Gastrocnemius medialis (tissue), 4 donors: ENCODE results near the gene METTL22. TPM values are rescaled to one million over a fixed set of nuclear protein-coding genes. Genes with fewer than 3 reads are reported as not detected.

Experiments
- ATAC-seq, 2 donors: fragments of 150-250 bp; one replicate each; pipeline ENCODE4 v1.9.1; 2016
- DNase-seq, 2 donors: peaks; one replicate each; pipeline ENCODE4 v3.0.0-alpha.2; 2019
- H3K27ac ChIP-seq, 4 donors: fragments of 200-600 bp; sonication (generic); 1 replicate in 1 of 4; 2 replicates in 3 of 4; pipeline ENCODE4 v1.5.1; 2016 to 2018; ENCODE audit warnings: mild to moderate bottlenecking in 2 of 4, moderate library complexity in 1 of 4
- H3K27me3 ChIP-seq, 3 donors: fragments of 200-600 bp; sonication (generic) in 2 of 3; 1 replicate in 1 of 3; 2 replicates in 2 of 3; pipeline versions ENCODE4 v1.5.1 to v1.6.0; 2016 to 2019; ENCODE audit warnings: mild to moderate bottlenecking in 1 of 3, moderate library complexity in 1 of 3
- H3K36me3 ChIP-seq, 2 donors: fragments of 200-600 bp; sonication (generic) in 1 of 2; one replicate each; pipeline ENCODE4 v1.5.1; 2017 to 2018
- H3K4me1 ChIP-seq, 2 donors: fragments of 200-600 bp; sonication (generic) in 1 of 2; one replicate each; pipeline ENCODE4 v1.5.1; 2016 to 2017; ENCODE audit warnings: mild to moderate bottlenecking in 2 of 2
- H3K4me3 ChIP-seq, 4 donors: fragments of 200-600 bp; sonication (generic) in 3 of 4; 1 replicate in 1 of 4; 2 replicates in 3 of 4; pipeline ENCODE4 v1.5.1; 2016 to 2019; ENCODE audit warnings: mild to moderate bottlenecking in 2 of 4
- H3K9me3 ChIP-seq, 3 donors: fragments of 200-600 bp; sonication (generic) in 2 of 3; 1 replicate in 1 of 3; 2 replicates in 2 of 3; pipeline ENCODE4 v1.5.1; 2016 to 2019
- POLR2A ChIP-seq, 2 donors: fragments of 450-650 bp; IDR thresholded peaks; one replicate each; pipeline ENCODE4 v1.6.1; 2017; ENCODE audit warnings: antibody characterized with exemption in 2 of 2, mild to moderate bottlenecking in 2 of 2, moderate library complexity in 2 of 2
- in situ Hi-C, 4 donors: fragments of 200-750 bp; cut with MboI; loops; one replicate each; pipeline versions ENCODE4 v1.15.0 to v1.8.0; 2017; ENCODE audit warnings: low sequenced_read_pairs in 4 of 4
- intact Hi-C: fragments of 100-400 bp; cut with DNase I; formaldehyde crosslinking; loops from one replicate; pipeline ENCODE4 v1.15.1; 2023; ENCODE audit warnings: low total_unique reads
- total RNA-seq, 4 donors: library from RNA; depleted of rRNA; stranded (reverse); fragments of >200 nt; gene quantifications; one replicate each; pipeline versions ENCODE4 v1.1.0 to v1.2.3, GENCODE V29; 2016
- TF ChIP-seq, protein P1 (sequence below), 5 experiments: fragments of 450-650 bp in 3 of 5; fragments of 200-600 bp in 2 of 5; sonication (generic) in 2 of 5; IDR thresholded peaks in 4 of 5; conservative IDR thresholded peaks in 1 of 5; 1 replicate in 4 of 5; 2 replicates in 1 of 5; pipeline ENCODE4 v1.5.1; 2016 to 2019; ENCODE audit warnings: antibody characterized with exemption in 5 of 5, mild to moderate bottlenecking in 3 of 5, moderate library complexity in 3 of 5

Gene METTL22
- total RNA-seq, 4 donors from 2014 or later, result 28.8 to 71.5 (median 51.5) TPM

DNA sequence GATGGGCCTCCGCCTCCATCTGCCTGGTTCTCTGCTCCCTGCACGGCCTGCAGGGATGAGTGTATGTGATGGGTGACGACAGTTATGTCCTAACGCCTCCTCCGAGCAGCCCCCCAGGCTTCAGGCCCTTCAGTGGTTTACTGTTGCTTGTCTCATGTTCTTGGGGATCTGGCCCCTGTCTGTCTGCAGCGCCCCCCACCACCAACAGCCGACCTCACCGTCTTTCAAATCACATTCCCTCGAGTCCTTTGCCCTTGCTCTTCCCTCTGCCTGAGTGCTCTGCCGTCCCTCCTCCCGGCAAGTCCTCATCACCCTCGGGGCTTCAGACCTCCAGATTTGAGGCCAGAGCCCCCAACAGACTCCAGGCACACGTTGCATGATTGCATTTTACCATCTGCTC, 18.2 kb downstream of the METTL22 start:
- no peak overlapping the region for H3K4me3 ChIP-seq
- H3K36me3 ChIP-seq, result peaks cover 0 to 92% of the 10 kb centered on the region in 2 donors
- no peaks in the 10 kb centered on the region for H3K9me3 ChIP-seq
- intact Hi-C loops (no loop called here), in situ Hi-C loops (no loop called here)
- TF ChIP-seq POLR2A (IDR thresholded peaks at IDR 0.05), result no peak
- TF ChIP-seq, protein P1, sequence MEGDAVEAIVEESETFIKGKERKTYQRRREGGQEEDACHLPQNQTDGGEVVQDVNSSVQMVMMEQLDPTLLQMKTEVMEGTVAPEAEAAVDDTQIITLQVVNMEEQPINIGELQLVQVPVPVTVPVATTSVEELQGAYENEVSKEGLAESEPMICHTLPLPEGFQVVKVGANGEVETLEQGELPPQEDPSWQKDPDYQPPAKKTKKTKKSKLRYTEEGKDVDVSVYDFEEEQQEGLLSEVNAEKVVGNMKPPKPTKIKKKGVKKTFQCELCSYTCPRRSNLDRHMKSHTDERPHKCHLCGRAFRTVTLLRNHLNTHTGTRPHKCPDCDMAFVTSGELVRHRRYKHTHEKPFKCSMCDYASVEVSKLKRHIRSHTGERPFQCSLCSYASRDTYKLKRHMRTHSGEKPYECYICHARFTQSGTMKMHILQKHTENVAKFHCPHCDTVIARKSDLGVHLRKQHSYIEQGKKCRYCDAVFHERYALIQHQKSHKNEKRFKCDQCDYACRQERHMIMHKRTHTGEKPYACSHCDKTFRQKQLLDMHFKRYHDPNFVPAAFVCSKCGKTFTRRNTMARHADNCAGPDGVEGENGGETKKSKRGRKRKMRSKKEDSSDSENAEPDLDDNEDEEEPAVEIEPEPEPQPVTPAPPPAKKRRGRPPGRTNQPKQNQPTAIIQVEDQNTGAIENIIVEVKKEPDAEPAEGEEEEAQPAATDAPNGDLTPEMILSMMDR (IDR thresholded peaks at IDR 0.05 in 4 of 5, conservative IDR thresholded peaks at IDR 0.05 in 1 of 5), result no peak
- no peak for ATAC-seq
- DNase-seq, result no peak
- no peaks in the 10 kb centered on the region for H3K27me3 ChIP-seq
- H3K4me1 ChIP-seq, result no peaks in the 10 kb centered on the region
- H3K27ac ChIP-seq, result no peak overlapping the region

DNA sequence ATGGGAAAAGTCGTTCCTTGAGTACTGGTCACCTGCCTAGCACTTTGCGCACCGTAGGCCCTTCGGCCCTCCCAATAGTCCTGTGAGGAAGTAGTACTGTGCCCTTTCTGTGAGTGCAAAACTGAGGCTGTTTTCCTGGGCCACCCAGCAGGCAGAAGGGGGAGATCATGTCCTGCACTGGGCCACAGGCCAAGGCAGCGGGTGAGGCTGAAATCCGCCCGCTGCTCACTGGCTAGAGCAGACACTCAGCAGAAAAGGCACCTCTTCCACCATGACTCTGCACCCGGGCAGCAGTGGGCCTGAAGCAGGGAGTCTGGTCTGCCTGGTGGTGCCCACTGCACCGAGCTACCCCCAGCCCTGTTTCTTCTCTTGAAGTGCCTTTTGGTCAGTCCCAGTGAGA, 20.2 kb downstream of the METTL22 start:
- Histone ChIP-seq H3K9me3 (no peaks in the 10 kb centered on the region), H3K4me1 (no peaks in the 10 kb centered on the region), H3K27me3 (no peaks in the 10 kb centered on the region), H3K36me3 (peaks cover 0 to 91% of the 10 kb centered on the region in 2 donors), H3K4me3 (no peak overlapping the region), H3K27ac (no peak overlapping the region)
- no peak for DNase-seq
- in situ Hi-C loops, result no loop called here
- no peak for TF ChIP-seq POLR2A (IDR thresholded peaks at IDR 0.05)
- TF ChIP-seq, protein P1 (IDR thresholded peaks at IDR 0.05 in 4 of 5, conservative IDR thresholded peaks at IDR 0.05 in 1 of 5), result no peak
- intact Hi-C loops, result no loop called here
- ATAC-seq, result no peak

DNA sequence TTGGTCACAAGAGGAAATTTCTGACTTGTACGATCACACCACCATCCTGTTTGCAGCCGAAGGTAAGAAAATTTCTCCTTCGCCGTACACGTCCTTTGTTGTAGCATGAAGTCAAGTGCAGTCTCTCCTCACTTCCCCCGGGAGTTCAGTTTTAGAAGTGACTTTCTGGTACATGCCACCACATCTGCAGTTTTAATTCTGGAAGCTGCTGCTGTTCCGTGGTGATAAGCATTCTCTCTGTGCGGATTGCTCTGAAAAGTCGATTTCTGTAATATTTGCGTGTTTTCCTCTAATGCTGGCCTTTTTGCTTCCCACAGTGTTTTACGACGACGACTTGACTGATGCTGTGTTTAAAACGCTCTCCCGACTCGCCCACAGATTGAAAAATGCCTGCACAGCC, 20.6 kb downstream of the METTL22 start:
- no peak overlapping the region for H3K27ac ChIP-seq
- intact Hi-C loops, result no loop called here
- ATAC-seq, result no peak

DNA sequence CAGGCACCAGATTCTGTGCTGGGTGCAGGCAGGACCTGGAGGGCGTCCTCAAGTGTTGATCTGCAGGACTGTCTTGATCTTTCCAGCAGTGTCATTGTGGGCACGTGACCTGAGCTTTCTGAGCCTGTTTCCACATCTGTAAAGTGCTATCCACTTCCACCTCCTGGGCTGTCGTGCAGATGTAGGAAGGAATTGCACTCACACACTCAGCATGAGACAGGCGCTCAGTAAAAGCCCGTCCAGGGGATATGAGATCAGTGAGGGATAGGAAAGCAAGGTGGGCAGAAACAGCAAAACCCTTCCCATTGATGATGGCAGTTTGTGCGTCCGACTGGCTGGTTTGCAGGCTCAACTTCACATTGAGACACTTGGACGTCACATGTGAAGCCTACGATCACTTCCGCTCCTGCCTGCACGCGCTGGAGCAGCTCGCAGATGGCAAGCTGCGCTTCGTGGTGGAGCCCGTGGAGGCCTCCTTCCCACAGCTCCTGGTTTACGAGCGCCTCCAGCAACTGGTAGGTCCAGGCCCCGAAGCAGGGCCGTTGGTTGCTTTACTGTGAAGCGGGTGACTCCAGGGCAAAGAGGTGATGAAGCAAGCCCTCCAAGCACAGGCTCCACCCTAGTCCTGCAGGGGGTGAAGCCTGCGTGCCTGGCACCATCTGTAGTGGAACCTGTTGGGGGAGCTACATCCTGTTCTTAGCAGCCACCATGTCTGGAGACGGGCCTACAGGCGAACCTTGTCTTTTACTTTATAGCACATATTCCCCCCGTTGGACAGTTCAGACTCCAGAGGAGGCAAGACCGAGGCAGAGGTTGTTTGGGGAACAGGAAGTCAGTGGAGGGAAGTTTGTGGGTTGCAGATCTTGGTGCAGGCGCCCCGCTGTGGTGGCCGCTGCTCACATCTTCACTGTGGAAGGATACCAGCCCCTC, 23.0 kb downstream of the METTL22 start:
- in situ Hi-C loops, result no loop called here
- no peaks in the 10 kb centered on the region for H3K4me1 ChIP-seq
- ATAC-seq (no peak), DNase-seq (no peak)
- H3K27me3 ChIP-seq, result no peaks in the 10 kb centered on the region
- no peak overlapping the region for H3K27ac ChIP-seq
- H3K36me3 ChIP-seq, result peaks cover 0 to 80% of the 10 kb centered on the region in 2 donors
- intact Hi-C loops, result no loop called here
- no peaks in the 10 kb centered on the region for H3K9me3 ChIP-seq
- H3K4me3 ChIP-seq, result no peak overlapping the region
- TF ChIP-seq, protein P1 (IDR thresholded peaks at IDR 0.05 in 4 of 5, conservative IDR thresholded peaks at IDR 0.05 in 1 of 5), result no peak
- TF ChIP-seq POLR2A (IDR thresholded peaks at IDR 0.05), result no peak

More for the DNA sequence above, 20.6 kb downstream of the METTL22 start:
- no peaks in the 10 kb centered on the region for H3K27me3 ChIP-seq
- peaks cover 0 to 91% of the 10 kb centered on the region in 2 donors for H3K36me3 ChIP-seq
- H3K4me3 ChIP-seq, result no peak overlapping the region
- DNase-seq, result no peak
- H3K9me3 ChIP-seq, result no peaks in the 10 kb centered on the region
- TF ChIP-seq, protein P1 (IDR thresholded peaks at IDR 0.05 in 4 of 5, conservative IDR thresholded peaks at IDR 0.05 in 1 of 5), result no peak
- no peak for TF ChIP-seq POLR2A (IDR thresholded peaks at IDR 0.05)
- in situ Hi-C loops, result no loop called here
- no peaks in the 10 kb centered on the region for H3K4me1 ChIP-seq
